ENCODE measurements around the gene DMWD. TPM values are rescaled to one million over a fixed set of nuclear protein-coding genes. Genes with fewer than 3 reads are reported as not detected.
"Not testable (repeated sequence)": the region's sequence is repeated elsewhere in the genome, so short reads cannot be mapped to it uniquely, and the experiment has no call there.

Gene DMWD
- total RNA-seq, 1 donor from 2014 or later = 20.4 TPM

- Histone ChIP-seq H3K4me3 (ENCODE audit: low read length in 3 of 3) (no peak overlapping the region), H3K9ac (ENCODE audit: low read depth in 1 of 3, low read length in 3 of 3) (no peak overlapping the region), H3K9me3 (ENCODE audit: control insufficient read depth in 3 of 3, low read length in 3 of 3) (no peaks in the 10 kb centered on the region), H3K4me1 (ENCODE audit: control insufficient read depth in 3 of 3, insufficient read depth in 3 of 3, low read length in 3 of 3) (peaks cover 4 to 5% (median 4%) of the 10 kb centered on the region in 3 donors), H3K27me3 (ENCODE audit: control insufficient read depth in 3 of 3, insufficient read depth in 3 of 3, low read length in 3 of 3) (no peaks in the 10 kb centered on the region), H3K36me3 (ENCODE audit: control insufficient read depth in 3 of 3, insufficient read depth in 3 of 3, low read length in 3 of 3) (no peaks in the 10 kb centered on the region), H3K27ac (ENCODE audit: low read depth, low read length) (no peak overlapping the region)
These were observed 33.7 kb downstream of the DMWD start for GRCh38 chr19:45758921-45759320.

GRCh38 chr19:45757695-45758094 is 35.0 kb downstream of the DMWD start:
- H3K4me3 ChIP-seq (ENCODE audit: low read length in 3 of 3) = no peak overlapping the region
- H3K36me3 ChIP-seq (ENCODE audit: control insufficient read depth in 3 of 3, insufficient read depth in 3 of 3, low read length in 3 of 3) = no peaks in the 10 kb centered on the region
- no peak overlapping the region for H3K9ac ChIP-seq (ENCODE audit: low read depth in 1 of 3, low read length in 3 of 3)
- no peaks in the 10 kb centered on the region for H3K4me1 ChIP-seq (ENCODE audit: control insufficient read depth in 3 of 3, insufficient read depth in 3 of 3, low read length in 3 of 3)
- H3K9me3 ChIP-seq (ENCODE audit: control insufficient read depth in 3 of 3, low read length in 3 of 3) = no peaks in the 10 kb centered on the region
- H3K27ac ChIP-seq (ENCODE audit: low read depth, low read length) = no peak overlapping the region
- no peaks in the 10 kb centered on the region for H3K27me3 ChIP-seq (ENCODE audit: control insufficient read depth in 3 of 3, insufficient read depth in 3 of 3, low read length in 3 of 3)

GRCh38 chr19:45754323-45754722 is 38.3 kb downstream of the DMWD start:
- Histone ChIP-seq H3K27me3 (ENCODE audit: control insufficient read depth in 3 of 3, insufficient read depth in 3 of 3, low read length in 3 of 3) (no peaks in the 10 kb centered on the region), H3K9me3 (ENCODE audit: control insufficient read depth in 3 of 3, low read length in 3 of 3) (no peaks in the 10 kb centered on the region)

GRCh38 chr19:45753548-45753947 is 39.1 kb downstream of the DMWD start:
- Histone ChIP-seq H3K27me3 (ENCODE audit: control insufficient read depth in 3 of 3, insufficient read depth in 3 of 3, low read length in 3 of 3) (no peaks in the 10 kb centered on the region), H3K9me3 (ENCODE audit: control insufficient read depth in 3 of 3, low read length in 3 of 3) (no peaks in the 10 kb centered on the region), H3K36me3 (ENCODE audit: control insufficient read depth in 3 of 3, insufficient read depth in 3 of 3, low read length in 3 of 3) (no peaks in the 10 kb centered on the region), H3K9ac (ENCODE audit: low read depth in 1 of 3, low read length in 3 of 3) (no peak overlapping the region), H3K4me1 (ENCODE audit: control insufficient read depth in 3 of 3, insufficient read depth in 3 of 3, low read length in 3 of 3) (no peaks in the 10 kb centered on the region), H3K27ac (ENCODE audit: low read depth, low read length) (no peak overlapping the region), H3K4me3 (ENCODE audit: low read length in 3 of 3) (no peak overlapping the region)

More at GRCh38 chr19:45754323-45754722, 38.3 kb downstream of the DMWD start:
- Histone ChIP-seq H3K9ac (ENCODE audit: low read depth in 1 of 3, low read length in 3 of 3) (no peak overlapping the region), H3K4me3 (ENCODE audit: low read length in 3 of 3) (no peak overlapping the region), H3K27ac (ENCODE audit: low read depth, low read length) (no peak overlapping the region), H3K36me3 (ENCODE audit: control insufficient read depth in 3 of 3, insufficient read depth in 3 of 3, low read length in 3 of 3) (no peaks in the 10 kb centered on the region), H3K4me1 (ENCODE audit: control insufficient read depth in 3 of 3, insufficient read depth in 3 of 3, low read length in 3 of 3) (no peaks in the 10 kb centered on the region)

GRCh38 chr19:45752639-45753038 is 40.0 kb downstream of the DMWD start:
- Histone ChIP-seq H3K4me3 (ENCODE audit: low read length in 3 of 3) (no peak overlapping the region), H3K9me3 (ENCODE audit: control insufficient read depth in 3 of 3, low read length in 3 of 3) (no peaks in the 10 kb centered on the region), H3K27ac (ENCODE audit: low read depth, low read length) (no peak overlapping the region), H3K36me3 (ENCODE audit: control insufficient read depth in 3 of 3, insufficient read depth in 3 of 3, low read length in 3 of 3) (no peaks in the 10 kb centered on the region), H3K27me3 (ENCODE audit: control insufficient read depth in 3 of 3, insufficient read depth in 3 of 3, low read length in 3 of 3) (no peaks in the 10 kb centered on the region), H3K4me1 (ENCODE audit: control insufficient read depth in 3 of 3, insufficient read depth in 3 of 3, low read length in 3 of 3) (no peaks in the 10 kb centered on the region), H3K9ac (ENCODE audit: low read depth in 1 of 3, low read length in 3 of 3) (no peak overlapping the region)

- H3K9ac ChIP-seq (ENCODE audit: low read depth in 1 of 3, low read length in 3 of 3); H3K27me3 ChIP-seq (ENCODE audit: control insufficient read depth in 3 of 3, insufficient read depth in 3 of 3, low read length in 3 of 3); H3K9me3 ChIP-seq (ENCODE audit: control insufficient read depth in 3 of 3, low read length in 3 of 3); H3K27ac ChIP-seq (ENCODE audit: low read depth, low read length); H3K4me3 ChIP-seq (ENCODE audit: low read length in 3 of 3); H3K4me1 ChIP-seq (ENCODE audit: control insufficient read depth in 3 of 3, insufficient read depth in 3 of 3, low read length in 3 of 3); H3K36me3 ChIP-seq (ENCODE audit: control insufficient read depth in 3 of 3, insufficient read depth in 3 of 3, low read length in 3 of 3): not testable (repeated sequence)
These were observed 41.2 kb downstream of the DMWD start for GRCh38 chr19:45751483-45751882.

- no peaks in the 10 kb centered on the region for H3K36me3 ChIP-seq (ENCODE audit: control insufficient read depth in 3 of 3, insufficient read depth in 3 of 3, low read length in 3 of 3)
- no peaks in the 10 kb centered on the region for H3K9me3 ChIP-seq (ENCODE audit: control insufficient read depth in 3 of 3, low read length in 3 of 3)
- no peak overlapping the region for H3K9ac ChIP-seq (ENCODE audit: low read depth in 1 of 3, low read length in 3 of 3)
- H3K4me1 ChIP-seq (ENCODE audit: control insufficient read depth in 3 of 3, insufficient read depth in 3 of 3, low read length in 3 of 3) = no peaks in the 10 kb centered on the region
- H3K4me3 ChIP-seq (ENCODE audit: low read length in 3 of 3) = no peak overlapping the region
- H3K27ac ChIP-seq (ENCODE audit: low read depth, low read length) = no peak overlapping the region
- H3K27me3 ChIP-seq (ENCODE audit: control insufficient read depth in 3 of 3, insufficient read depth in 3 of 3, low read length in 3 of 3) = no peaks in the 10 kb centered on the region
These were observed 45.1 kb downstream of the DMWD start for GRCh38 chr19:45747513-45747912.

GRCh38 chr19:45746866-45747265 is 45.8 kb downstream of the DMWD start:
- Histone ChIP-seq H3K4me3 (ENCODE audit: low read length in 3 of 3) (no peak overlapping the region), H3K36me3 (ENCODE audit: control insufficient read depth in 3 of 3, insufficient read depth in 3 of 3, low read length in 3 of 3) (no peaks in the 10 kb centered on the region), H3K9ac (ENCODE audit: low read depth in 1 of 3, low read length in 3 of 3) (no peak overlapping the region), H3K27me3 (ENCODE audit: control insufficient read depth in 3 of 3, insufficient read depth in 3 of 3, low read length in 3 of 3) (no peaks in the 10 kb centered on the region), H3K9me3 (ENCODE audit: control insufficient read depth in 3 of 3, low read length in 3 of 3) (no peaks in the 10 kb centered on the region), H3K27ac (ENCODE audit: low read depth, low read length) (no peak overlapping the region), H3K4me1 (ENCODE audit: control insufficient read depth in 3 of 3, insufficient read depth in 3 of 3, low read length in 3 of 3) (no peaks in the 10 kb centered on the region)

GRCh38 chr19:45745606-45746005 is 47.0 kb downstream of the DMWD start:
- no peaks in the 10 kb centered on the region for H3K27me3 ChIP-seq (ENCODE audit: control insufficient read depth in 3 of 3, insufficient read depth in 3 of 3, low read length in 3 of 3)
- no peaks in the 10 kb centered on the region for H3K9me3 ChIP-seq (ENCODE audit: control insufficient read depth in 3 of 3, low read length in 3 of 3)
- H3K4me3 ChIP-seq (ENCODE audit: low read length in 3 of 3) = no peak overlapping the region
- H3K27ac ChIP-seq (ENCODE audit: low read depth, low read length) = no peak overlapping the region
- H3K36me3 ChIP-seq (ENCODE audit: control insufficient read depth in 3 of 3, insufficient read depth in 3 of 3, low read length in 3 of 3) = no peaks in the 10 kb centered on the region
- no peaks in the 10 kb centered on the region for H3K4me1 ChIP-seq (ENCODE audit: control insufficient read depth in 3 of 3, insufficient read depth in 3 of 3, low read length in 3 of 3)
- no peak overlapping the region for H3K9ac ChIP-seq (ENCODE audit: low read depth in 1 of 3, low read length in 3 of 3)

- no peak overlapping the region for H3K4me3 ChIP-seq (ENCODE audit: low read length in 3 of 3)
- H3K4me1 ChIP-seq (ENCODE audit: control insufficient read depth in 3 of 3, insufficient read depth in 3 of 3, low read length in 3 of 3) = no peaks in the 10 kb centered on the region
- H3K9ac ChIP-seq (ENCODE audit: low read depth in 1 of 3, low read length in 3 of 3) = no peak overlapping the region
- no peaks in the 10 kb centered on the region for H3K36me3 ChIP-seq (ENCODE audit: control insufficient read depth in 3 of 3, insufficient read depth in 3 of 3, low read length in 3 of 3)
- no peaks in the 10 kb centered on the region for H3K27me3 ChIP-seq (ENCODE audit: control insufficient read depth in 3 of 3, insufficient read depth in 3 of 3, low read length in 3 of 3)
- H3K9me3 ChIP-seq (ENCODE audit: control insufficient read depth in 3 of 3, low read length in 3 of 3) = no peaks in the 10 kb centered on the region
- H3K27ac ChIP-seq (ENCODE audit: low read depth, low read length) = no peak overlapping the region
These were observed 49.7 kb downstream of the DMWD start for GRCh38 chr19:45742969-45743368.

Data from skeletal muscle tissue (tissue), 4 donors.